GM10266 (cell line): Measurements from ENCODE around the gene CAPN5.

Source experiments
- DNase-seq: peaks from one replicate; pipeline ENCODE4 v3.0.0; 2012; ENCODE audit errors: extremely low spot score
- TF ChIP-seq, protein P1 (sequence below): IDR thresholded peaks from 2 replicates; pipeline ENCODE4 v1.5.1; 2012; ENCODE audit warnings: mild to moderate bottlenecking, low read depth; ENCODE audit not compliant: control insufficient read depth, insufficient read depth; ENCODE audit errors: missing control alignments

The CAPN5 gene

DNA sequence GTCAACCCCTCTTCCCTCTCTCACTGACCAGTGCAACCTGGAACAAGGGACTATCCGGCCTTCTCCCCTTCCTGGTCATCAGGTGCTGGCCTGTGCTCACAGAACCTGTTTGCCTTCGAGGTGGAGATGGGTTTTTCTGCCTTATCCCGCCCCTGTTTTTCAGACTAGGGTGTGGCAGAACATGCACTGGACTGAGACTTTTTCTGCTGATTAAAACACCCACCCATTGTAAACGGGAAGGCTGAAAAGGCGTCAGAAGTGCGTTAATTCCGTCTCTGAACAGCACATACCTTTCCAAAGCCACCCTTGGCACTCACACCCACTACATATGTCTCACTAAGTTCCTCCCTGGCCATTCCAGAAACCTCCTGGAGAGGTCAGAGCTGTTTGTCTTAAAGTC, 36.9 kb upstream of the CAPN5 start:
- DNase-seq = no peak
- TF ChIP-seq, protein P1, sequence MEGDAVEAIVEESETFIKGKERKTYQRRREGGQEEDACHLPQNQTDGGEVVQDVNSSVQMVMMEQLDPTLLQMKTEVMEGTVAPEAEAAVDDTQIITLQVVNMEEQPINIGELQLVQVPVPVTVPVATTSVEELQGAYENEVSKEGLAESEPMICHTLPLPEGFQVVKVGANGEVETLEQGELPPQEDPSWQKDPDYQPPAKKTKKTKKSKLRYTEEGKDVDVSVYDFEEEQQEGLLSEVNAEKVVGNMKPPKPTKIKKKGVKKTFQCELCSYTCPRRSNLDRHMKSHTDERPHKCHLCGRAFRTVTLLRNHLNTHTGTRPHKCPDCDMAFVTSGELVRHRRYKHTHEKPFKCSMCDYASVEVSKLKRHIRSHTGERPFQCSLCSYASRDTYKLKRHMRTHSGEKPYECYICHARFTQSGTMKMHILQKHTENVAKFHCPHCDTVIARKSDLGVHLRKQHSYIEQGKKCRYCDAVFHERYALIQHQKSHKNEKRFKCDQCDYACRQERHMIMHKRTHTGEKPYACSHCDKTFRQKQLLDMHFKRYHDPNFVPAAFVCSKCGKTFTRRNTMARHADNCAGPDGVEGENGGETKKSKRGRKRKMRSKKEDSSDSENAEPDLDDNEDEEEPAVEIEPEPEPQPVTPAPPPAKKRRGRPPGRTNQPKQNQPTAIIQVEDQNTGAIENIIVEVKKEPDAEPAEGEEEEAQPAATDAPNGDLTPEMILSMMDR = no peak

DNA sequence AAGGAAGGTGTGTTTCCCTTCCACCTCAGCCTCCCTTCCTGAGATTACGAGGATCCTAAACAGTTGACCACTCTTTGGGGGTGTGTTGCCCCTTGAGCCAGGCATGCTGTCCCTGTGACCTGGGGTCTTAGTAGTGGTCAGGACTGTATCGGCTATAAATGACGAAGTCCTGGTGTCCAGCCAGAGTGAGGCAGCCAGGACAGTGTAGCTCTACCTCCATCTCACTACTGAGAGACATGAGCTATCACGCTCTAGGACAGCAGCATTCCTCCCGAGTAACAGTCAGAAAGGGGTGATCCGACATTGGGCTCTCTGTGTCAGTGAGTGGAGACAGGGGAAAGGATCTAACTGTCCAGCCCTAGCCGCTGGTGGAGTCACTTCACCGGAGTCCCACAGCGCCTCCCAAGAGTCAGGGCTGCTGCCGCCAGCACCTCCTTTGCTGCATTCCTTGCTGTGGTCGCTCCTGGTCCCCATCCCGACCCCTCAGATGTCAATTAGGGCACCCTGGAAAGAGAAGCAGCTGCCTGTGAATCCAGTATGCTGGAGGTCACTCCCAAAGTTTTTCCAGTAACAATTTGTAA, 35.8 kb upstream of the CAPN5 start:
- no peak for DNase-seq

DNA sequence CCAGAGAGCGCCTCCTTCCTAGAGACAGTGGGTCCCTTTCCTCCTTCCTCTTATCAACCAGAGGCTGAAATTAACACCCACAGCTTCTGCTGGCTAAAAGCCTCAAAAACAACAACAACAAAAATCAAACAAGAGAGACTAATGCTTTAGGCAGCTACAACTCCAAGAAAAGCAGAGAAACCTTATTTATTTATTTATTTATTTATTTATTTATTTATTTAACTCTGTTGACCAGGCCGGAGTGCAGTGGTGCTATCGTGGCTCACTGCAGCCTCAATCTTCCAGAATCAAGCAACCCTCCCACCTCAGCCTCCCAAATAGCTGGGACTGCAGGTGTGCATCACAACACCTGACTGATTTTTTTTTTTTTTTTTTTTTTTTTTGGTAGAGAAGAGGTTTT, 35.2 kb upstream of the CAPN5 start:
- DNase-seq = no peak
- TF ChIP-seq, protein P1 = no peak

More for the DNA sequence above, 35.8 kb upstream of the CAPN5 start:
- TF ChIP-seq, protein P1 = no peak

DNA sequence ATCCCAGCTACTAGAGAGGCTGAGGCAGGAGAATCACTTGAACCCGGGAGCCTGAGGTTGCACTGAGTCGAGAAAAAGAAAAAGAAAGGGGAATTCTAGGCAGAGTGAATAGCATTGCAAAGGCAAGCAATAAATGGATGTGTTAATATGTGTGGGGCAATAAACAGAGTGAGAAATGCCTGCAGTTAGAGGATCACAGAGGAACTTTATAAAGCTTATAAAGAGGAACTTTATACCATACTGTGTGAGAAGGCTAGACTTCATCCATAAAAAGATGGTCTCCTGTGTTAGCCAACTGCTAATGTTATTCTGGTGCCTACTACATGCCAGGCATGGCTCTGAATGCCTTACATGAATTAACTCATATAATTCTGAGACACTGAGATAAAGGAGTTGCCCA, 31.7 kb upstream of the CAPN5 start:
- TF ChIP-seq, protein P1 = no peak
- no peak for DNase-seq

DNA sequence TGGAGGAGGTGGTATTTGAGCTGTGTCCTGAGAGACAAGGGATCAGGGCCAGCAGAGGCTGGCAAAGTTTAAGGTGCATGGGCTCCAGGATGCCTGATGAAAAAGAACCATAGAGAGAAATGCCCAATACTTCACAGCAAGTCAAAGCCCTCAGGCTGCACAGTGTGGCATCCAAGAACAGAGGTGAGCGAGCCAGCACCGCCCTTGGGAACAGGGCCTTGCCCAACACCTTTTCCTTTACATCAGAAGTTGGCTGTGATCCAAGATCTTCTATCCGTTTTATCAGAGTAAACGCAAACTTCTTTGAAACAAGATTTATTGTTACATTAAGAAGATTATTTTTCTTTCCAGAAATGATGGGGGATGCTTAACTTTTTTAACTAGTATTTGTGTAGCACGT, 31.2 kb upstream of the CAPN5 start:
- TF ChIP-seq, protein P1 = no peak
- no peak for DNase-seq

DNA sequence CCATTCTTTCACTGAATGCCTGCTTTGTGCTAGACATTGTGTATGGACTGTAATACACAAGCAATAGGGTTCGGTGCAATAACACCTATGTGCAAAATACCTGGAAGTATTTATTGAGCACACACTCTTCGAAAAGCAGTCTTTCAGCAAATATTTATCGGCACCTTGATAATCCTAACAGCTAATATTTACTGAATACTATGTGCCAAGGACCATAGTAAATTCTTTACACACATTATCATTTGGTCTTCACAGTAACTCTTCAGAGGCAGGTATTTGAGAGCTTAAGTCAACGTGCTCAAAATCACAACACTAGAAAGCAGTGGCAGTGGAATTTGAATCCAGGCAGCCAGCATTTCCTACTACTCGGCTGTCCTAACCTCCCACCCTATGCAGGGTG, 30.4 kb upstream of the CAPN5 start:
- no peak for DNase-seq
- TF ChIP-seq, protein P1 = no peak

DNA sequence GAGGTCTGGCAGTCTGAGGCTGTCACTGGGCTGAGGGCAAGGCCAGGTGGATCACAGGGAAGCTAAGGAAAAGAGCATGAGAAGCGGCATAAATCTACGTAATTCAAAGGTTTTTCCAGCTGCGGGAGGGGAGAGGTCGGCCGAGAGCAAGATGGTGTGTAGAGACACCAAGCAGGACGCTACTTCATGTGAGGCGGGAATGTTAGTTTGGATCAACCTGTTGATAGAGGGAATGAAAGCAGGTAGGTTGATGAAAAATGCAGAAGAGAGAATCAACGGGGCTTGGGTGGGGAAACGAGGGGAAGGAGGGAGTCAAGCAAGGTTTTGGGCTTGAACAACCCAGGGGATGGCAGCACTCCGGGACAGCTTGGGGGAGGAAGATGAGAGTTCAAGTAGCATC, 29.7 kb upstream of the CAPN5 start:
- TF ChIP-seq, protein P1 = no peak

More for the DNA sequence above, 29.7 kb upstream of the CAPN5 start:
- no peak for DNase-seq
